ENCODE results near the gene AK1.

AK1 gene

GRCh38 chr9:127817881-127818434 is 59.5 kb downstream of the AK1 start:
- DNase-seq: peak in 1 of 14 donors; percentile 63

GRCh38 chr9:127816728-127817127 is 60.7 kb downstream of the AK1 start:
- DNase-seq: no peak
